NCI-H446 treated with DMSO at 0.1 percent for 48 hours (cell line): ENCODE data around the gene LBH.

Experiments used
- DNase-seq: peaks from one replicate; lab custom pipeline; 2025; lab: John Stamatoyannopoulos, UW

The LBH gene

DNA sequence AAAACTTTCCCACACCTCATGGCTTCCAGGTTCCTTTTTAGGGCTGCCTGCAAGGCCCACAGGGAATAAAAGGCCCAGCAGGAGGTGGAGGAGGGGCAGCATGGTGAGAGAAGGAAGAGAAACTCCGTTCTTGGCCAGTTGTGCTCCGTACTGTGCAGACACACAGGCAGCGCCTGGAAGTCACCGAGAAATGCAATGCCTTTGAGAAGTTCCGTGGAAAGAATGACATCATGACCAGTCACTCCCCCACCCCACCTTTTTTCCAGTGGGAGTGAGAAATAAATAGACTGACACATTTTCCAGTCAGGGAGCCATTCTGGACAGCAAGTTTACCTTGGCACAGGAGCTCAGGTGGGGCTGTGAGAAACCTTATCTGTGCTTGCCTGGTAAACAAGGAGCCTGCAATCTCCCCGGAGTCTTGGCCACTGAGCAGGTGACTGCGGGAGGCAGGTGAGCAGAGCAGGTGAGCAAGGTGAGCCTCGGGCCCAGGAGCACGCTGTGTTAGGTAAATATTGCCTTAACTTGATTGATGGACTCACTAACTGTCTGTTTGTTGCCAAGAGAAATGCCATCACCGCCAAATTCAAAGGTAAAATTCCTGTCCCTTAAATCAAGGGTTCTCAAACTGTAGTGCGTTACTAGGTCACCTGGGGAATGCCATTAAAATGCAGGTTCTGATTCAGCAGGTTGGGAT, 13.5 kb upstream of the LBH start:
- DNase-seq, result no peak

DNA sequence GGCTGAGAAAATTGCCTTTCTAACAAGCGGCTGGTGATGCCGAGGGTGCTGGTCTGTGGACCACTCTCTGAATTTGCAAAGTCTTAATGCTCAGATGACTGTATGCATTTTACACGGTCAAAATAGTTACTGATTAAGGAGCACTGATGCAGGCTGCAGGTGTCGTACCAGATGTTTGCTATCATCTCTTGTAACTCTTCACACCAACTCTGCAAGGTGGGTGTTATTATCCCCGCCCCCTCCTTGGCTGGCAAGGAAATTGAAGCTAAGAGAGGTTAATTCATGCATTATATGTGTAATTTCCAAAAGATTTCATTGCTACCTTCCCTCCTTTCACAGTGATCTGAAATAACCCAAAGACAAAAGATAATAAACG, 13.0 kb upstream of the LBH start:
- no peak for DNase-seq

DNA sequence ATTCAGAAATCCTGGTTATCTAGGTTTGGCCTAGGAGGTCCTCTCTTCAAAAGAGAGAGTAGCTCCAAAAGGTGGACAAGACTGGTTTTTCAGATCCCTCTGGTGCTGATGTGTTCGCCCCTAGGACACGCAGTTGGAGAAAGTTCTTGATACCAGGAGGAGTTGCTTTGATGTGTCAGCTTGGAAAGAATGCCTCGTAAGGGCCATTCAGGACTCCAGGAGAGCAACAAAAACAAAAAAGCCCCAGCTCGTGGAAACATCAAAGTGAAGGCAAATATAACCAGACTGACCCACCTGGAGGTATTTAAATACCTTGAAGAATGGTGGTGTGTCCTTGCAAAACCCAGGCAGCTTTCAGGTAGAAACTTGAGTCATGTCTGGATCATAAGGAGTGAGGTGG, 12.5 kb upstream of the LBH start:
- DNase-seq, result no peak

DNA sequence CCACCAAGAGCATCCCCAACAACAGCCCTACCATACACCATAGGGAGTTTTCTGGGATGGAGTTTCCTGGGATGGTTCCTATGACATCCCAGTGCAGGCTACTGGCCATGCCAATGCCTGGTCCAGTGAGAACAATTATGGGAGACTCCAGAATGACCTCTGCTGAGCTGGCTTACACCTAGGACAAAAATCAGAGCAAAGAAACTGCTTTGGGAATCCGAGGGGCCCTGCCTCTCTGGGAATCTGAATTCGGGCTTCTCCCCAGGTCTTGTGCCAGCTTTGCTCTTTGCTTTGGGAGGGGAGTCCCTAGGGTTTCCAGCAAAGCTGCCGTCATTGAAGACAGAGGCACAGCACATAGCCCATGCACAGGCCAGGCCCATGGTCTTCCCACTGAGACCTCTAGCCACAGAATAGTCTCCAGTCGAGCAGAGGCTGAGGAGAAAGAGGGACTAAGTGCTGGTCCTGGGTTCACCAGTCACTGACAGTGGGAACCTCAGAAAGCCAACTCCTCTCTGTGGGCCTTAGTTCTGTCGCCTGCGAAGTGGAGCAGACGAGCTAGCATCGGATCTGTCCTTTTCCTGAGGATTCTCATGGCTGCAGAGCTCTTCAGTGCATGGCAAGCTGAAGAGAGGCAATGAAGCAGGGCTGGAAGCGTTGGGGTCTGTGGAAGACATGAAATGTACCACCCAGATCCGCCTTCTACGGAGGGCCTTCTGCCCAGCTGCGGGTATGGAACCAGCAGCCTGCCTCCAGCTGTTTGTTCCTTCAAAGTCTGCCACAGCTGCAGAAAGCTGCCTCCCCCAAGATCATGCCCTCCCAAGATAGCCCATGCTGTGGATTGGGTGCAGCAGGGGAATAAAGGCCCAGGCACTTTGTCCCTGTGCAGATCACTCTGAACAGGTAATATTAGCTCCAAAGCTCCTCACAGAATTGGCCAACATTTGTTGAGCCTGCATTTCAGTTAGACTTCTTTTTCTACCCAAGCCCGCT, 11.2 kb upstream of the LBH start:
- DNase-seq, result no peak

DNA sequence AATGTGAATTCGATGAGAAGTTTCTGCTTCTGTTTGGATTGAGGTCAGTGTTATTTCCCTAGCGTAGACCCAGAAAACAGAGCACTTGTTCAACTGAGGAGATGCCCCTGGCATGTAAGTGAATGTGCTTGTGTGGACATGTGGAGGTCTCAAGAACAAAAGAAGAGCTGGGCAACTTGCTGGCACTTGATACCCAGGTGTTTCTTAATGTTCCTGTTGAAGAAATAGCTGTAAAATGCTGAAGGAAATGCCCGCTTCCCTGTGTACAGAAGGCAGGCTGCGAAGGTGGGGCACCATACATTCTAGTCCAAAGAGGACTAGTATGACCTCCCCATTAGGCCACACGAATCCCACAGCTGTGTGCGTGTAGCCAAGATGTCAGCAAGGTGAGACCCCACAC, 9.8 kb upstream of the LBH start:
- DNase-seq, result no peak

DNA sequence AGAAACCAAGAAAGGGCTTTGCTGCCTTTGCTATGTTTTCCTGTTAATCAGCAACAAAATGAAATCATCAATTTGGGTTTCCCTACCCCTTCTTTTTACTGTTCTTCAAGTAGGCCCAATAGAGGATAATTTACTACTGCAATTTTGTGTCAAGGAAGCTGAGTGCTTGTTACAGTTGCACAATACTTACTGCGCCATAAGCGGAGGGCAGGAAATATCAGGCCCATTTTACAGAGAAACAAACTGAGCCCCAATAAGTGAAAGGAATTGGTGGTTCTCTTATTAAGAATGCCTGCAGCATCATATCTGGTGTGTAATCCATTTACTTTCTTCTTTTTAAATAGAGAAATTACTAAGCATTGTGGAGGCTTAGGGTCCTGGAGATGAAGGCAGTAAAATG, 9.3 kb upstream of the LBH start:
- DNase-seq, result no peak

DNA sequence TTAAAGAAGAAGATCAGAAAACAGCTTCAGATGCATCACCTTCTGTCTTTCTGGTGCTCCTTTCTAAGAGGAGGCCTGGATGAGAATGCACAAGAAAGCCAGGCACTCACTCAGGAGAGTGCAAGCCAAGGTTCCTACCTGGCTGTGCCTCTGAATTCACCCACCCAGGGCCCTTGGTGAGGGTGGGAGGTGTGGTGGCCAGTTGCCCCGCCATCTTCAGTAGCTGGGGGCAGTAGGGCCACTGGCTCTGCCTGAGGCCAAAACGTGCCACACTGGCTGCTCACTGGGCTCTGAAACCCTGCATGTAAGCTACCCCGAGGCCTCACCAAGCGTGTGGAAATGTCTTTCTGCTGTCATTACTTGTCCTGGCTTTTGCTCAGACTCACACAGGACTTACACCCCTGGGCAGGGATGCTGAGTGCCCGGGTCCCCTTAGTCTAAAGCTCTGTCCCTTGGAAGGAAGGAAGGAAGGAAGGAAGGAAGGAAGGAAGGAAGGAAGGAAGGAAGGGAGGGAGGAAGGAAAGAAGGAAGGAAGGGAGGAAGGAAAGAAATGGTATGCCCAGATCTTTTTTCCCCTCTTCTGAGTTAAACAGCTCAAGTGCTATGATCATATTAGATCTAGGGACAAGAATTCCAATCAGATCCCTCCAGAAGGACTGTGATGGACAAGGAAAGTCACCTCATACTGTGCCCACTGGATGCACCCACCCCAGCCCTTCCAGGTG, 8.5 kb upstream of the LBH start:
- DNase-seq, result no peak

DNA sequence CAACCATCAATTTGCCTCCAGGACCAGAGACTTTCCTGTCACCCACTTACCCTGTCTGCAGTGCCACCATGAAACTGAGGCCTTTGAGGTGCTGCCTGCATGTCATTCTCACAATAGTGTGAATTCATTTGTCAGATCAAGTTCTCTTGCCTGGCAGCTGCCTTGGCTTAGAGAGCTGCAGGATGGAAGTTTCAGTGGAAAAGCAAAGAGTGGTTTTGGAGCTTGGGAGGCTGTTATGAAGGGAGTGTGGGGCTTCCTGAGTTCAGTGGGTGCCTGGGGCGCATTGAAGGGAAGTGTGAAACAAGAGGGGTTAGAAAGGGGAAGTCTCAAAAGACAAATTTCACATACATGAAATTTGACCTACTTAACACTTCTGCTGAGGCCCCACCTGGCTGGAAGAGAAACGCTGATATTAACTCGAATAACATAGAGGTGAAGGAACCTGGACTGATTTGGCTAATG, 7.9 kb upstream of the LBH start:
- DNase-seq, result no peak

DNA sequence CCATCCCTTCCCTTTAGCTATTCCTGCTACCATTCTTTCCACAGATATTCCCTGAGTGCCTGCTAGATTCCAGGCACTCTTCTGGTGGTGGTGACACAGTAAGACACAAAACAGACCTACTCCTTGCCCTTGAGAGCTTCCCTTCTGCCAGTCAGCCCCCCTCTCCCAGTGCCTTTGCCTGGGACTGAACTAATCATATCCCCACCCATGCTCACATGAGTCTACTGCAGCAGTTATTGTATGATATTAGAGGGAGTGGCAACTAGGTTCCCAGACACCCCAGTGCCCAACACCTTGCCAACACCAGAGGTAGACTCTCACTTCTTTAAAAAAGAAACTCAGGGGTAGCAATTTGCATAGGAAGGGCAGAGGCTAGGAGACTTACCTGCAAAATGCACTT, 7.2 kb upstream of the LBH start:
- no peak for DNase-seq

DNA sequence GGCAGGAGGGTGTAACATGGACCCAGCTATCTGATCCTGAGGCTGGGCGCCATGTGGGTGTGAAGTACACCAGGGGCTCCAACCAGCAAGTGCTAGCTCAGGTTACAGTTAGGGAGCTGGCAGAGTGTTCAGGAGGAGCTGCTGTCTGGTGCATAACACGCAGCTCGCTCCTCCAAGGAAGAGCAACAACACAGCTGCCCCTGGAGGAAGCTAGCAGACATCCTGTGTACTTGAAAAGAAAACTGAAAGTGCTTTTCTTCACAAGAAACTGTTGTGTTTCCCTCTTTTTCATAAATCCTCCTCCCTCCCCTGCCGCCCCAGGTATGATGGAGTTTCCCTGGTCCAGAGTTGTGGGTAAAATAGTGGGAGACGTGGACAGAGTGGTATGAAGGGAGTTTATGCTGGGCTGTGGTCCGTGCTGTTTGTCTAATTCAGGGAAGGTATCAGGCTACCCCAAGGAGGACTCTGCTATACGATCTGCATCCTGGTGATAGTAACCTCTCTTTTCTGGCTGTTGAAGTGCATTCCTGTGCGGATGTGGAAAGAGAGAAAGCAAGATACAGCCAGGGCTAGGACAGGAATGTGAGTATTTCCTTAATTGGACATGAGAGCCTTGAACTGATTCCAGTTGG, 6.1 kb upstream of the LBH start:
- DNase-seq, result no peak

DNA sequence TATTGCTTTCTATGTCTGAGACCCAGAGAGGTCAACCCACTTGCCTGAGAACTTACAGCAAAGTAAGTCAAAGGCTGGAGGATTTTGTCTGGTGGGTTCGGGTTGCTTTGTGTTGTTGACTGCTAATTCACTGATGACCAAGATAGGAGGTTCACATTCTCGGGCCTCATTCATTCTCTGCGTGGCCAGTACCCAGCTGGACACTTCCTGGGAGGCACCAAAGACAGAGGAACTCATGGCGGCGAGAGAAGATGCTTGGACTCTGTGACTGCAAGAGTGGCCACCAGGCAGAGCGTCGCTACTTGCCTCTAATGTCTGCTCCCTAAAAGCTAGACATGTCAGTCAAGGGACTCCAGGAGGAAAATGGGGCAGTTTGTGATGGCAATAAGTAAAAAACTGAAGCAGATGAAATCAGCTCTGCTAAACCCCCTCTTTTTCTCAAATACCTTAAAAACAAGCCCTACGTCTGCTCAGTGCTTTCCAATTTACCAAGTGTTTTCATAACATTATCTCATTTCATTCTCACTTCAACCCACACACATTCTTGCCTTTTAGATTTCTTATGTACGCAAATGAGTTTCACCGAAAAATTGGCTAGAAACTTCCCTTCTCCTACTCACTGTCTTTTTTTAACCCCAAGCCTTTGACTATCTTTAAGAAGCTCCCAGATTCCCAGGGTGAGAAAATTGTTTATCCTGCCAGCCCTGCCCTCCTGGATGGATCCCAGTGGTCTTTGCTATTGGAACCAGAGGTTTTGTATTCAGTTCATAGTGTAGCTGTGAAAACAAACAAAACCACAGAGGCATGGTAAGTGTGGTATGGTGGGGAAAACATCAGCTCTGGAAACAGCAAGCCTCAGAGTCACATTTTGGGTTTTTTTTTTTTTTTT, 4.9 kb upstream of the LBH start:
- no peak for DNase-seq

DNA sequence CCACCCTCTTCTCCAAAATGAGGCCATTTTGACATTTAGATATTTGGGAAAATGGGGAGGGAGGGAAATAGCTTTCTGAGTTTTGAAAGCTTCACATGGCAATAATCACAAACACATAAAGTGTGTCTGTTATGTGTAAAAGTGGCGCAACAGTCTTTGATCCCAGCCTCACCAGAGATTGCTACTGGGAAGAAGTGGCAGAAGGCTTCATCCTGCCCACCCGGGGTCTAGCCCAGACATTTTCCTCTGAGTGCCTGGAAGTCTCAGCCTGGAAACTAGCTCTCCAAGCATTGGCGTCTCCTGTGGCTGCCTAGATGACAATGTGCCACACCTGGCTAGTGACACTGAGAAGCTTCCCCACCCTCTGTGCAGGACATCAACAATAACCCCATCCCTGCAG, 1.7 kb upstream of the LBH start:
- DNase-seq, result no peak

DNA sequence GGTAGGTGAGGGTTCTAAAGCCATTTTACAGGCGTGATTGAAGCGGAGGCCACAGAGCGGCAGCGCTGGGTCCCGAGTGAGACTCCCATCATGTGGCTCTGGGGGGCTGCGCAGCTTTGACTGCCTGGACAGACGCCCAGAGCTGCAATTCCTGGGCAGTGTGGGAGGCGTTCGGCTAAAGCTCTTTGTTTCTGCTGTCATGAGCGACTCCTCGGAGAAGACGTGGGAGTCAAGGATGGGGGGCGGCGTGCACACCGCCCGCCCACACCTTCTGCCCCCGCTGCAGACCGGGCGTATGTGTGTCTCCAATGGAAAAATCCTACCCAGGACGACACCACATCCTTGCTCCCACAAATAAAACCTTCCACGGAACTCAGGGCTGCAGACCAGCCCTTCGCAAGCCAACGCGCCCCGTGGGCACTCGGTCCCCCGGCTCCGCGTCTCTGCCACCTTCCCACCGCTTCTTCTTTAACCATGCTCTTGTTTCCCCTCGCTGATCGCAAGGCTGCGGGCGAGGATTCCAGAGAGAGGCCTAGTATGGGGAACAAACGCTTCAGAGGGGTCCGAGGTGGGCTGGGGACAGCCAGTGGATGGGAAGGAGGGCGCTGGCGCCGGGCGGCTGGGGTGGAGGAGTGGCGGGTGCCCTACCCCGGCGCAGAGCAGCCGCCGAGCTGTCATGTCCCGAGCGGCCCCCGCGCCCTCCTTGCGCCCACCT, 680 bp upstream of the LBH start:
- DNase-seq, result no peak

DNA sequence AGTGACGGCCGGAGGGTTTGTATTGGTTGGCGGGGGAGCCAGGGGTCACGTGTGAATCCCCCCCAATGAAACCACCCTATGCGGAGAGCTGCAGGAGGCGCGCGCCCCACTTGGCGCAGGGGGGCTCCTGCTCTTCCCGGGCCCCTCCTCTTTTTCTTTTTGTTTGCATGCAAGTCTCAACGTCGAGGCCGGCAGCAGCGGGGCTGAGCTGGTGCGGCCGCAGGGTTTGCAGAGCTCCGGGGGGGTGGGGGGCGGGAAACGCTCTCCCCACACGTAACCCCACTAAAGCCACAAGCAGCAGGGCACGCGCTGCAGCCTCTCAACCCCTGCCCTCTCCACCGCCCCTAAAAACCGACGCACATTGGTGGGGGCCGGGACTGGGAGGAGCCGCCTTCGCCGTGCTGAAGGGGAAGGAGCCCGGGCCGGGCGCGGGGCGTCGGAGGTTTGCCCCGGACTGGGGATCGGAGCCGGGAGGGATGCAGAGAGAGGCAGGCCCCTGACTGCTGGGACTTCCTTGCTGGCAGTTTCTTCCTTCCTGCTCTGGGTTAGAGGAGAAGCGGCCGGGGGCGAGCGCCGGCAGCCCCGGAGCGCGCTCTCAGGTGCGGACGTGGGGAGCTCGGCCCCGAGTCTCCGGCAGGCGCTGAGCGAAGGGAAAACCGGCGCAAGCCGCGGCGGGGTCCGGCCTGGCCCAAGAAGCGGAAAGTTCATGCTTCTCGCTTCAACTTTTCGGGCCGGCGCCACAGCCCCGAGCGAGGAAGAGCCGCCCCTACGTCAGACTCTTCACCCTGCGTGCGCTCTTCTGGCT, 864 bp downstream of the LBH start:
- no peak for DNase-seq

DNA sequence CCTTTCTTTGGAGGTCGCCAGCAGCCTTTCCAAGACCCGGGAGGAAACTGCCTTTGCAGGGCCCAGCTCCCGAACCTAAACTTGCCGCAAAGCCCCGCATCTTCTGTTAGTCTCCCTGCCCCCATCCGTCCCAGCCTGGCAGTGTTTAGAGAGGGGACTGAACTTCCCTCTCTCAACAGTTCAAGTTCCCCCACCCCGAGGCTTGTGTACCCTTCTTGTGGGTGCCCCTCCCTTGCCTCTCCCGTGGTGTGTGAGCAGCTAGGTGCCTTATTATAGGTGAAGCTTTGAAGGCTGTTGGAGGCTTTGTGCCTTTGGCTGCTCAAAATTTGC, 1.4 kb downstream of the LBH start:
- DNase-seq, result no peak

DNA sequence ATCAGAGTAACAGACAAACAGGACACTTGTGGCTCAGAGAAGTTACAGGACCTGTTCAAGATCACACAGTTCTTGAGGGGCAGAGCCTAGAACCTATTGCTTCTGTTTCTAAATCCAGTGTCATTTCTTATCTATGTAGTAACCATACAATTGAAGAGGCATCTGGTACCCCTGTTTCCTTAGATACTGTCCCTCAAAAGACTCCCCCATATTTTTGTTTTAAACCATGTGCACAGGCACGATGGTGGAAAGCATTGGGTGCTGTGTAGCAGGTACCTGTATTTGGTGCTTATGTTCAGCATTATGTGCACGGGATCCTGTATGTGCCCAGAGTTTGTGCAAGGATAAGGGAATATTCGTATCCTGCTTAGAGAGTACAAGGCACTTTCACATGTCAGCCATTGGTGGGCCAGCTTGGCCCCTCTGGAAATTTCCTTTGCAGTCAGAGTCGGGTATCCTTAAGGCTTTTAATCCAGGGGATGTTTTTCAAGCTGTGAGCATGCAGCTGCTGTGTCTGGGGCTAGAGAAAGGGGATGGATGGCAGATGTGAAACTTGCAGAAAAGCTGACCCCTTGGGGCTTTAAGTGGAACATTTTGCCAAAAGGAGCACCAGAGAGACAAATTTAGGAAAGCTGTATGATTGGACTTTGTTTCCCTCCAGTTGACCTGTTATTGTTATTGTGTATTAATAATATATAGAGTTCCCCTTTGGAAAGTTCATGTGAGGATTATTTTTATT, 2.1 kb downstream of the LBH start:
- DNase-seq, result no peak

DNA sequence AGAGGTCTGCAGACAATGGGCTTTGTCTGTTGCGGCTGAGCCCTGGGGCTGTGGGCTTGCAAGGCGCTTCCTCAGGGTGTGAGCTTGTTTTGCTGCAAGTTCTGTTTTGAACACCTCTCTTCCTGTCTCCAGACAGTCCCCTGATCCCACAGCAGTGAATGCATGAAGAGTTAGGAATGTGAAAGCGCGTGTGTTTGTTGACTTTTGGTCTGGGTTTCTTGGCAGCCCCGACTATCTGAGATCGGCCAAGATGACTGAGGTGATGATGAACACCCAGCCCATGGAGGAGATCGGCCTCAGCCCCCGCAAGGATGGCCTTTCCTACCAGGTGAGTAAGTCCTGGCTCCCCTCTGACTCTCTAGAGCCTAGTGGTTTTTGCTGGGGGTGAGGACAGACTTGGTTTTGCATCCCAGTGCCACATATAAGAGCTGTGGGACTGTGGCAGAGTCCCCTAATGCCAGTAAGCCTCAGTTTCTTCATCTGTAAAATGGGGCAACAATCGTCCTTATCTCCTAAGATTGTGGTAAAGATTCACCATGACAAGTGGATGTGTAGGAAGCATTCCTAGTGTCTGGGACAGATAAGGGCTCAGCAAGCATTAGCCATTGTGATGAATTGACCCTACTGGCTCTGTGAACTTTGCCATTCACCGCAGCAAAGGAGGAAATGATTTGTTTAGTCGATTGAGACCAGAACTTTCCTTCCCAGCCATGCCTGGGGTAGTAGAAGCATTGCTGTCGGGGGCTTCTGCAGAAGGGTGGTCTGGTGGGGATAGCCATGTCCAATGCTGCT, 3.0 kb downstream of the LBH start:
- no peak for DNase-seq

DNA sequence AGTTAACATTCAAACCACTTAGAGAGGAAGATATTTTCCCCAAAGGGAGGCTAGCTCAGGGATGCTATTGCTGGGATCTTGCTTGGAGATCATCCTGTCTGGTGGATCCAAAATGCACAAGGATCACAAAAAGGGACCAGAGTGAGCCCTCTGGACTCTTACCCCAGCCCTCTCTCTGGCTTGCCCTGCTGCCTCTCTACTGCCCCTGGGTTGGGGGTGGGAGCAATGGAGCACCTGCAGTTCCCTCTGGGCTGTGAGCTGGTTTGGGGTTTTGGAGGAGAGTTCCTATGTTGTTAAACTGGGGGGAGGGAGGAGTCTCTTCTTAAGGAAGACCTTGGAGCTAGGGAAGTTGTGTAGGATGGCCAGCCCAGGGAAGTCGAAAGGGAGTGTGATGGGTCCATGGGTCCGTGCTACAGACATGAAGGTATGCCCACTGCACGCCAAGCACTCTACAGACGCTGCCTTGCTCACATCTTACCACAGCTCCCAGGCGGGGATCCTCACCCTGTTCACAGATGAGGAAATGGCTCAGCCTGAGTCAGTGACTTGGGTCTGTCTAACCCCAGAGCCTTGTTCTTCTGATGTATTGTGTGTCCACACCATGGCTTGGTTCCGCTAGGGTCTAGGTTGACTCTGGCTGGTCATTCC, 3.8 kb downstream of the LBH start:
- no peak for DNase-seq
